DOHH2 (cell line): ENCODE results near the gene TPM1.

ENCODE experiments used
- EZH2phosphoT487 ChIP-seq: fragments of 200-600 bp; sonication (generic); IDR thresholded peaks from 2 replicates; pipeline ENCODE4 v1.6.1; 2017; ENCODE audit warnings: borderline replicate concordance, mild to moderate bottlenecking, antibody characterized with exemption, low read length, moderate library complexity, mixed read lengths
- TF ChIP-seq, protein P1 (sequence below): fragments of 200-600 bp; sonication (generic); IDR thresholded peaks from one replicate; pipeline ENCODE4 v1.5.1; 2014; ENCODE audit warnings: antibody characterized with exemption, mild to moderate bottlenecking, low read depth, low read length; ENCODE audit not compliant: poor library complexity, severe bottlenecking

DNA sequence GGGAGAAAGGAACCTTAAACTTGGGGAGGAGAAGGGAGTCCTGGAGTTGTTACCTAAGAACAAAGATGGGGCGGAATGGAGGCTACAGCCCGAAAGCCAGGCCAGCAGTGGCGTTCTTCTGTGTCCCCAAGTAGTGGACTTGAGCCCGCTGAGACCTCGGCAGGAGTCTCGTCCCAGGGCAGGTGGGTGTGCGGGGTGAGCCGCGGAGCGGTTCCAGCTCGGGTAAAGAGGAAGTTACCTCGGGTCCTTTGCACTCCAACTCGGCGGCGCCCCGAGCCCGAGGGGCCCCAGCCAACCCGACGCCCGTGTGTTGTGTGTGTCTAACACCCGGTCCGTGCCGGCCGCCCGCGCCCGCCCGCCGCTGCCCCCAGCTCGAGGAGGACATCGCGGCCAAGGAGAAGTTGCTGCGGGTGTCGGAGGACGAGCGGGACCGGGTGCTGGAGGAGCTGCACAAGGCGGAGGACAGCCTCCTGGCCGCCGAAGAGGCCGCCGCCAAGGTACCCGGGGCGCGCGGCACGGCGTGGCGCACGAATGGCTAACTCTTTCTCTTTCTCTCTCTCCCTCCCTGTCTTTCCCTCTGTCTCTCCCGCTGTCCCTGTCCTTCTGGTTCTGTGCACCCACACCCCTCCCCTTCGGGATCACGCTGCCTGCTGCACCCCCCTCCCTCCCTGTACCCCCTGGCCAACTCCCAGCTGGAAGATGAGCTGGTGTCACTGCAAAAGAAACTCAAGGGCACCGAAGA lies 959 bp downstream of the TPM1 start:
- TF ChIP-seq, protein P1, sequence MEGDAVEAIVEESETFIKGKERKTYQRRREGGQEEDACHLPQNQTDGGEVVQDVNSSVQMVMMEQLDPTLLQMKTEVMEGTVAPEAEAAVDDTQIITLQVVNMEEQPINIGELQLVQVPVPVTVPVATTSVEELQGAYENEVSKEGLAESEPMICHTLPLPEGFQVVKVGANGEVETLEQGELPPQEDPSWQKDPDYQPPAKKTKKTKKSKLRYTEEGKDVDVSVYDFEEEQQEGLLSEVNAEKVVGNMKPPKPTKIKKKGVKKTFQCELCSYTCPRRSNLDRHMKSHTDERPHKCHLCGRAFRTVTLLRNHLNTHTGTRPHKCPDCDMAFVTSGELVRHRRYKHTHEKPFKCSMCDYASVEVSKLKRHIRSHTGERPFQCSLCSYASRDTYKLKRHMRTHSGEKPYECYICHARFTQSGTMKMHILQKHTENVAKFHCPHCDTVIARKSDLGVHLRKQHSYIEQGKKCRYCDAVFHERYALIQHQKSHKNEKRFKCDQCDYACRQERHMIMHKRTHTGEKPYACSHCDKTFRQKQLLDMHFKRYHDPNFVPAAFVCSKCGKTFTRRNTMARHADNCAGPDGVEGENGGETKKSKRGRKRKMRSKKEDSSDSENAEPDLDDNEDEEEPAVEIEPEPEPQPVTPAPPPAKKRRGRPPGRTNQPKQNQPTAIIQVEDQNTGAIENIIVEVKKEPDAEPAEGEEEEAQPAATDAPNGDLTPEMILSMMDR = no peak
- no peak for TF ChIP-seq EZH2phosphoT487
